Mucosa of stomach (tissue), 1 donor: ENCODE results near the gene PDE4B.

Source experiments
- H3K27me3 ChIP-seq: one replicate; pipeline ENCODE4 v1.7.0; 2013; ENCODE audit warnings: mild to moderate bottlenecking, low read length; ENCODE audit not compliant: control insufficient read depth, insufficient read depth
- H3K36me3 ChIP-seq: one replicate; pipeline ENCODE4 v1.7.0; 2013; ENCODE audit warnings: low read length; ENCODE audit not compliant: control insufficient read depth, insufficient read depth
- H3K4me1 ChIP-seq: one replicate; pipeline ENCODE4 v1.7.0; 2013; ENCODE audit warnings: mild to moderate bottlenecking, low read length; ENCODE audit not compliant: control insufficient read depth, insufficient read depth
- H3K4me3 ChIP-seq: one replicate; pipeline ENCODE4 v1.7.0; 2013; ENCODE audit warnings: low read length
- H3K9ac ChIP-seq: one replicate; pipeline ENCODE4 v1.7.0; 2013; ENCODE audit warnings: mild to moderate bottlenecking, low read length, moderate library complexity
- H3K9me3 ChIP-seq: one replicate; pipeline ENCODE4 v1.7.0; 2013; ENCODE audit warnings: mild to moderate bottlenecking, low read length, moderate library complexity; ENCODE audit not compliant: control insufficient read depth
- donor health status: Pancreatic carcinoma.

PDE4B gene

GRCh38 chr1:65942476-65942875 lies 149.8 kb downstream of the PDE4B start:
- H3K27me3 ChIP-seq: no peaks in the 10 kb centered on the region
- no peaks in the 10 kb centered on the region for H3K36me3 ChIP-seq
- no peaks in the 10 kb centered on the region for H3K9me3 ChIP-seq
- H3K4me1 ChIP-seq: no peaks in the 10 kb centered on the region
- H3K4me3 ChIP-seq: no peak overlapping the region
- no peak overlapping the region for H3K9ac ChIP-seq

GRCh38 chr1:65946376-65946775 lies 153.7 kb downstream of the PDE4B start:
- H3K27me3 ChIP-seq: no peaks in the 10 kb centered on the region
- no peak overlapping the region for H3K4me3 ChIP-seq
- no peaks in the 10 kb centered on the region for H3K9me3 ChIP-seq
- no peaks in the 10 kb centered on the region for H3K4me1 ChIP-seq
- H3K9ac ChIP-seq: no peak overlapping the region
- H3K36me3 ChIP-seq: no peaks in the 10 kb centered on the region

DNA sequence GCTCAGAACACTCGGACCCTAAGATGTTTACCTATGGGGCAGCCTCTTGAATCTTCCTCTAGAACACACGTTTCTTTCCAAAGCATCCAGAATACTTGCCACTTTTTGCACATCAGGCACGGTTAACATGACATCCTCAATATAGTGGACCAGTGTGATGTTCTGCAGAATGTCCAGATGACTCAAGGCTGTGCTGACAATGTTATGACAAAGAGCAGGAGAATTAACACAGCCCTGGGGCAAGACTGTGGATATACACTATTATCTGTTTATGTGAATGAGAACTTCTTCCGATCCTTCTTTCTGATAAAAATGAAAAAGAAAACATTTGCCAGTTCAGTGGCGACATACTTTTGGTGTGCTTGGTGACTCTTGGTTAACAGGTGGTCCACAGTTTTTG lies 154.3 kb downstream of the PDE4B start:
- Histone ChIP-seq H3K27me3 (no peaks in the 10 kb centered on the region), H3K4me1 (no peaks in the 10 kb centered on the region), H3K4me3 (no peak overlapping the region), H3K36me3 (no peaks in the 10 kb centered on the region), H3K9ac (no peak overlapping the region), H3K9me3 (no peaks in the 10 kb centered on the region)

- H3K36me3 ChIP-seq: no peaks in the 10 kb centered on the region
- H3K9ac ChIP-seq: no peak overlapping the region
- no peaks in the 10 kb centered on the region for H3K4me1 ChIP-seq
- no peak overlapping the region for H3K4me3 ChIP-seq
- no peaks in the 10 kb centered on the region for H3K9me3 ChIP-seq
- H3K27me3 ChIP-seq: no peaks in the 10 kb centered on the region
Measured at GRCh38 chr1:65948609-65949229, 156.0 kb downstream of the PDE4B start.

- no peaks in the 10 kb centered on the region for H3K4me1 ChIP-seq
- H3K36me3 ChIP-seq: no peaks in the 10 kb centered on the region
- H3K9me3 ChIP-seq: no peaks in the 10 kb centered on the region
- no peak overlapping the region for H3K4me3 ChIP-seq
- H3K27me3 ChIP-seq: no peaks in the 10 kb centered on the region
- no peak overlapping the region for H3K9ac ChIP-seq
Measured at GRCh38 chr1:65949230-65949626, 156.5 kb downstream of the PDE4B start.

- H3K9me3 ChIP-seq: no peaks in the 10 kb centered on the region
- H3K4me3 ChIP-seq: no peak overlapping the region
- no peaks in the 10 kb centered on the region for H3K36me3 ChIP-seq
- H3K4me1 ChIP-seq: no peaks in the 10 kb centered on the region
- H3K9ac ChIP-seq: no peak overlapping the region
- no peaks in the 10 kb centered on the region for H3K27me3 ChIP-seq
Measured at GRCh38 chr1:65949933-65950332, 157.2 kb downstream of the PDE4B start.

DNA sequence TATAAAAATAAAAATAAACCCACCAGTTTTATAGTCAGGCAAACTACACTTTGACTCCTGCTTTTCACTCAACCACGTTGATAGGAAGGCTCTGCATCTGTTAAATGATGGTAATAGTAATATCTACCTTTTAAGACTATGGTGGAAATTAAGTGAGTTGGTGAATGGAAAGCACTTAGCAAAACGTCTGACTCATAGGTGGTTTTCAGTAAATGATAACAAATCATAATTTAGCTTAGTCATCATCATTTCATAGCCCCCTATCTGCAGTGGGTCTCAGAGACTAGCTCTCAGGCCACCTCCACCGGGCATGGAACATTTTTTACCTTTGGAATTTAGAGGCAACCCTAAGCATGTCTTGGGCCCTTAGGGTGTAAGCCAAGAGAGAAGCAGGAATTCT lies 160.0 kb downstream of the PDE4B start:
- H3K36me3 ChIP-seq: no peaks in the 10 kb centered on the region
- H3K4me1 ChIP-seq: peaks cover 9% of the 10 kb centered on the region
- H3K9ac ChIP-seq: no peak overlapping the region
- H3K9me3 ChIP-seq: no peaks in the 10 kb centered on the region
- H3K4me3 ChIP-seq: no peak overlapping the region
- H3K27me3 ChIP-seq: no peaks in the 10 kb centered on the region

DNA sequence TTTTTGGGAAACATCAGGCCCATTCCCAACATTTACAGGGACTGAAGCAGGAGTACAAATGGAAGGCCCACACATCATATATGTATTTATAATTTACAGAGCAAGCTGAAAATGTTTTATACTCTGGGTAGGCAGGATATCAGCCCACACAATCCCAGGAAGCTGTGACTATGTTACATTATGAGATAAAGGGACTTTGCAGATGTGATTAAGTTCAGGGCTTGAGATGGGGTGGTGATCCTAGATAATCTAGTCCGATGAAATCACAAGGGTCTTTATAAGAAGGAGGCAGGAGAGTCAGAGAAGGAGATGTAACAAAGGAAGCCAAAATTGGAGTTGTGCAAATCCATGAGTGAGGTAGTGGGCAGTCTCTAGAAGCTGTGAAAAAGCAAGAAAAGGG lies 160.5 kb downstream of the PDE4B start:
- Histone ChIP-seq H3K9me3 (no peaks in the 10 kb centered on the region), H3K27me3 (no peaks in the 10 kb centered on the region), H3K4me3 (no peak overlapping the region), H3K4me1 (peaks cover 9% of the 10 kb centered on the region), H3K9ac (no peak overlapping the region), H3K36me3 (no peaks in the 10 kb centered on the region)

- H3K9me3 ChIP-seq: no peaks in the 10 kb centered on the region
- no peak overlapping the region for H3K9ac ChIP-seq
- H3K27me3 ChIP-seq: no peaks in the 10 kb centered on the region
- H3K4me3 ChIP-seq: no peak overlapping the region
- peaks cover 9% of the 10 kb centered on the region for H3K4me1 ChIP-seq
- H3K36me3 ChIP-seq: no peaks in the 10 kb centered on the region
Measured at GRCh38 chr1:65955071-65955470, 162.4 kb downstream of the PDE4B start.

- no peak overlapping the region for H3K9ac ChIP-seq
- no peaks in the 10 kb centered on the region for H3K36me3 ChIP-seq
- no peak overlapping the region for H3K4me3 ChIP-seq
- peaks cover 9% of the 10 kb centered on the region for H3K4me1 ChIP-seq
- no peaks in the 10 kb centered on the region for H3K27me3 ChIP-seq
- no peaks in the 10 kb centered on the region for H3K9me3 ChIP-seq
Measured at GRCh38 chr1:65955503-65955902, 162.8 kb downstream of the PDE4B start.

DNA sequence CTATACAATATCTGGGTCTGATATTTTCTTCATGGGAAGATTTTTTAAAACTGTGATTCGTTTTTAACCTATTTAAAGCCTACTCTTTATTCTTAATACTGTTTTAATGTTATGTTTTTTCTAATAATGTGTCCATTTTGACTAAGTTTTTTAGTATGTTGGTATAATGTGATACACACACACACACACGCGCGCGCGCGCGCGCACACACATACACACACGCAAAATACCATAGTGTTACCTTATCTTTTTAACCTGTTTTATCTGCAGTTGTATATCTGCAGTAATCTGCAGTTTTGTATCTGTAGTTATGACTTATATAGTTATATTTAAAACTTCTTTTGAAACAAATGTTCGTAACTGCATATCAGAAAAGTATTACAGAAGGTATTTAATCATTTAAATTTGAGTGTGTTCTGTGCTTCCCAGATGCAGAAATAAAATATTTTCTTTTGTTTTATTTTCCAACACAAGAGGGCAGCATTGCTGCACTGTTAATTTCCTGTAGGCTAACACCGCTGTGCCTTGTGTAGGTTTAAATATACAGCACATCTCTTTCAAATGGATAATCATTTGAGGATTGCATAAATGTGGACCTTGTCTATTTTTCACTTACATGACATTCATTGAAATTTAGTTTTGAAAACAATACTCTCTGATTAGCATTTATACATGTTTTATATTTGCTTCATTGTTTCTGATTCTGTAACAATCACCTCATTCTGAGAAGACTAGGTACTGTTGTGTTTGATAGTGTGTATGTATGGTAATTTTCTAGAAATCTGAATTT lies 166.1 kb downstream of the PDE4B start:
- Histone ChIP-seq H3K9ac (no peak overlapping the region), H3K27me3 (no peaks in the 10 kb centered on the region), H3K4me3 (no peak overlapping the region), H3K36me3 (no peaks in the 10 kb centered on the region), H3K4me1 (peaks cover 9% of the 10 kb centered on the region), H3K9me3 (no peaks in the 10 kb centered on the region)

GRCh38 chr1:65959896-65960567 lies 167.3 kb downstream of the PDE4B start:
- H3K36me3 ChIP-seq: no peaks in the 10 kb centered on the region
- H3K27me3 ChIP-seq: no peaks in the 10 kb centered on the region
- H3K9ac ChIP-seq: no peak overlapping the region
- no peaks in the 10 kb centered on the region for H3K9me3 ChIP-seq
- peaks cover 9% of the 10 kb centered on the region for H3K4me1 ChIP-seq
- H3K4me3 ChIP-seq: no peak overlapping the region
